ENCODE results near the gene ADRA2B. TPM values are rescaled to one million over a fixed set of nuclear protein-coding genes. Genes with fewer than 3 reads are reported as not detected.

The ADRA2B gene
- total and polyA plus RNA-seq, 2 experiments from 2014 or later, result 0.66 to 0.87 TPM

DNA sequence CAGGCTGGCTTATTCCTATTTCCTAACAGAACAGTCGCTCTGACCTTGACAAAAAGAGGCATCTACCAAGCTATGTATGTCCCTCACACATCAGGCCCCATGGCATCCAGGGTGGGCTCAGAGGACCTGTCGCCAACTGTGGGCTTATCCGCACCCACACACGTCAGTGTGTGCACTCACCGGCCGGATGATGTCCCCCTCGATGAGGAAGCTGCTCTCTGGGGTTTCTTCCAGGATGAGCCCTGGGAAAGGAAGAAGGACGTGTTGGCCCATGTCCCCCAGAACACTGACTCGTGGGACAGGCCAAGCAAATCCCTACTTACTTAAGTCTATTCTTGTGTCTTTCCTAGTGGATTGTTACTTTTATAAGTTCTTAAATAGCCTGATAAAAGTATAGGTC, 18.8 kb upstream of the ADRA2B start:
- no peaks in the 10 kb centered on the region for H3K36me3 ChIP-seq (replicated peaks; ENCODE audit: insufficient read depth, low read depth)
- no peak overlapping the region for H3K27ac ChIP-seq
- H3K9me2 ChIP-seq (replicated peaks; ENCODE audit: insufficient read depth), result no peaks in the 10 kb centered on the region
- H3K4me1 ChIP-seq (ENCODE audit: insufficient read depth), result peaks cover 3% of the 10 kb centered on the region
- no peaks in the 10 kb centered on the region for H4K20me1 ChIP-seq (ENCODE audit: insufficient read depth, poor library complexity, severe bottlenecking)
- no peak overlapping the region for H2AFZ ChIP-seq
- H3K27me3 ChIP-seq, result no peaks in the 10 kb centered on the region
- no peak for DNase-seq (ENCODE audit: low spot score)
- TF ChIP-seq, protein P1, sequence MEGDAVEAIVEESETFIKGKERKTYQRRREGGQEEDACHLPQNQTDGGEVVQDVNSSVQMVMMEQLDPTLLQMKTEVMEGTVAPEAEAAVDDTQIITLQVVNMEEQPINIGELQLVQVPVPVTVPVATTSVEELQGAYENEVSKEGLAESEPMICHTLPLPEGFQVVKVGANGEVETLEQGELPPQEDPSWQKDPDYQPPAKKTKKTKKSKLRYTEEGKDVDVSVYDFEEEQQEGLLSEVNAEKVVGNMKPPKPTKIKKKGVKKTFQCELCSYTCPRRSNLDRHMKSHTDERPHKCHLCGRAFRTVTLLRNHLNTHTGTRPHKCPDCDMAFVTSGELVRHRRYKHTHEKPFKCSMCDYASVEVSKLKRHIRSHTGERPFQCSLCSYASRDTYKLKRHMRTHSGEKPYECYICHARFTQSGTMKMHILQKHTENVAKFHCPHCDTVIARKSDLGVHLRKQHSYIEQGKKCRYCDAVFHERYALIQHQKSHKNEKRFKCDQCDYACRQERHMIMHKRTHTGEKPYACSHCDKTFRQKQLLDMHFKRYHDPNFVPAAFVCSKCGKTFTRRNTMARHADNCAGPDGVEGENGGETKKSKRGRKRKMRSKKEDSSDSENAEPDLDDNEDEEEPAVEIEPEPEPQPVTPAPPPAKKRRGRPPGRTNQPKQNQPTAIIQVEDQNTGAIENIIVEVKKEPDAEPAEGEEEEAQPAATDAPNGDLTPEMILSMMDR (IDR thresholded peaks at IDR 0.05; ENCODE audit: poor library complexity), result no peak
- no peak for TF ChIP-seq EZH2 (IDR thresholded peaks at IDR 0.05; ENCODE audit: borderline replicate concordance)
- TF ChIP-seq EZH2phosphoT487 (IDR thresholded peaks at IDR 0.05; ENCODE audit: low read depth, severe bottlenecking, unreplicated experiment), result no peak
- H3K4me3 ChIP-seq, result no peak overlapping the region
- H3K9me3 ChIP-seq (ENCODE audit: low read depth), result no peaks in the 10 kb centered on the region
- WGBS (ENCODE audit: low lambda C conversion rate, missing lambda C conversion rate), result 87% methylated on average over 9 of the region's 9 CpGs
- H3K79me2 ChIP-seq, result no peaks in the 10 kb centered on the region
- no peak overlapping the region for H3K4me2 ChIP-seq

DNA sequence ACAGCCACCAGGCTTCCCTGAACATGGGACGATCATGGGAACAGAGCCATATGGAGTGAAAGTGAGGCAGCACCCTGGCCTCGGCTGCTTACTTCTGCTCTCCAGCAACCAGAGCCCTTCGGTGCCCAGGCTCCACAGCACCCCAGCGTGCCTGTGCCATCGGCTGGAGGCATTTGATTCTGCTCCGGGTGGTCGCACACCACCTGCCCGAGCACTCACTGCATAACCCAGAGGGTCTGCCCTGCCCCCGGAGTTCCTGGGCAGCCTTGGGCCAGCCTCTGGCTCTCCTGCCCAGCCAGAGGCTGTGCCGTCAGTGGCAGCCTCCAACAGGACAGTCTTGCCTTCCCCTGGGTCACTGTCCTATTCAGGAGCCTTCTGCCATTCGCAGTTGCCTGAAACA, 18.1 kb upstream of the ADRA2B start:
- no peak overlapping the region for H3K4me2 ChIP-seq
- TF ChIP-seq EZH2 (IDR thresholded peaks at IDR 0.05; ENCODE audit: borderline replicate concordance) (no peak), EZH2phosphoT487 (IDR thresholded peaks at IDR 0.05; ENCODE audit: low read depth, severe bottlenecking, unreplicated experiment) (no peak)
- TF ChIP-seq, protein P1 (IDR thresholded peaks at IDR 0.05; ENCODE audit: poor library complexity), result no peak
- no peak overlapping the region for H3K27ac ChIP-seq
- H3K27me3 ChIP-seq, result no peaks in the 10 kb centered on the region
- no peaks in the 10 kb centered on the region for H3K9me2 ChIP-seq (replicated peaks; ENCODE audit: insufficient read depth)
- no peaks in the 10 kb centered on the region for H4K20me1 ChIP-seq (ENCODE audit: insufficient read depth, poor library complexity, severe bottlenecking)
- no peaks in the 10 kb centered on the region for H3K79me2 ChIP-seq
- DNase-seq (ENCODE audit: low spot score), result no peak
- H3K36me3 ChIP-seq (replicated peaks; ENCODE audit: insufficient read depth, low read depth), result no peaks in the 10 kb centered on the region
- 88% methylated on average over 11 of the region's 11 CpGs for WGBS (ENCODE audit: low lambda C conversion rate, missing lambda C conversion rate)
- H2AFZ ChIP-seq, result no peak overlapping the region
- H3K4me3 ChIP-seq, result no peak overlapping the region
- no peaks in the 10 kb centered on the region for H3K9me3 ChIP-seq (ENCODE audit: low read depth)
- peaks cover 3% of the 10 kb centered on the region for H3K4me1 ChIP-seq (ENCODE audit: insufficient read depth)

DNA sequence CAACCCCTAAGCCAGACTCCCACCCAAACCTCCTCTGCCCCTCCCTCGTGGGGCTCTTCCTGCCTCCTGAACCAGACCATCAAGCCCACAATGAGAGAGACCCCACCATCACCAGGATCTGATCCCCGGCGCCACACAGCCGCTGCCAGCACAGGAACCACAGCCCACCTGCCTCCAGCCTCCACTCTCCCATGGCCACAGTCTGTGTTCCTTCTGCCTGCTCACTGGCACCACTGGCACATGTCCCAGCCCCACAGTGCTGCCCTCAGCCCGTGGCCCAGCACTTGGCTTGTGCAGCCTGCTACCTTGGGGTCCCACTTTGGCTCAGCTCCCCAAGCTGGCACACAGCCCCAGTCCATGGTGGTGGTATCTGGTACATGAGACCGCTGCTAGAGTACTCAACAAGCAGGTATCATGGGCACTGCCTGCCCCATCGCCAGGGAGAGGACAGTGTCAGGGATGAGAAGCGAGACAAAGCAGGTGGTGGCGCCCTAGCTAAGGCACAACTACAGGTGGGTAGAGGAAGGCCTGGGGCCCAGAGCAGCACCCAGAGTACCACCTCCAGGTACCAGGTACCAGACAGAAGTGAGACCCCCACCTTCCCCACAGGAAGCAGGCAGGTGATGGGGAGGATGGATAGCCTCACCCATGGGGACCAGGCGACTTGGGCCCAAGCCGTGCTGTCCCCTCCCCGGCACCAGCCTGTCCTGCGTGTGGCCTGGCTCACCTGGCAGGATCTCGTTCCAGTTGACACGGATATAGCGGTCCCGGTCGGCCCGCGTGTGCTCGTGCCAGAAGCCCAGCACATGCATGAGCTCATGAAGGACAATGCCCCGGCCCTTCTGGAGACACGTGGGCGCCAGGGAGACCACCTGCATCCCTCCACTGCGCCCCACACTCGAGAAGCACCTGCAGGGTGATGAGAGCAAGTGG, 15.7 kb upstream of the ADRA2B start:
- Histone ChIP-seq H4K20me1 (ENCODE audit: insufficient read depth, poor library complexity, severe bottlenecking) (no peaks in the 10 kb centered on the region), H3K4me3 (no peak overlapping the region), H3K4me1 (ENCODE audit: insufficient read depth) (no peaks in the 10 kb centered on the region), H3K9me2 (replicated peaks; ENCODE audit: insufficient read depth) (no peaks in the 10 kb centered on the region), H3K36me3 (replicated peaks; ENCODE audit: insufficient read depth, low read depth) (no peaks in the 10 kb centered on the region), H2AFZ (no peak overlapping the region), H3K27ac (no peak overlapping the region), H3K79me2 (no peaks in the 10 kb centered on the region), H3K9me3 (ENCODE audit: low read depth) (no peaks in the 10 kb centered on the region), H3K27me3 (peaks cover 5% of the 10 kb centered on the region), H3K4me2 (no peak overlapping the region)
- TF ChIP-seq, protein P1 (IDR thresholded peaks at IDR 0.05; ENCODE audit: poor library complexity), result no peak
- TF ChIP-seq EZH2 (IDR thresholded peaks at IDR 0.05; ENCODE audit: borderline replicate concordance) (no peak), EZH2phosphoT487 (IDR thresholded peaks at IDR 0.05; ENCODE audit: low read depth, severe bottlenecking, unreplicated experiment) (no peak)
- DNase-seq (ENCODE audit: low spot score), result no peak
- 92% methylated on average over 26 of the region's 26 CpGs for WGBS (ENCODE audit: low lambda C conversion rate, missing lambda C conversion rate)
